HG02623 (cell line): ENCODE data around the gene MIPEP.

ENCODE experiments used
- ATAC-seq: cut with Tn5 transposase; IDR thresholded peaks from one replicate; pipeline ENCODE4 v1.9.1; 2021; ENCODE audit warnings: moderate library complexity; ENCODE audit not compliant: unreplicated experiment

Gene MIPEP

GRCh38 chr13:23722726-23723453 lies 166.3 kb downstream of the MIPEP start:
- ATAC-seq = no peak

DNA sequence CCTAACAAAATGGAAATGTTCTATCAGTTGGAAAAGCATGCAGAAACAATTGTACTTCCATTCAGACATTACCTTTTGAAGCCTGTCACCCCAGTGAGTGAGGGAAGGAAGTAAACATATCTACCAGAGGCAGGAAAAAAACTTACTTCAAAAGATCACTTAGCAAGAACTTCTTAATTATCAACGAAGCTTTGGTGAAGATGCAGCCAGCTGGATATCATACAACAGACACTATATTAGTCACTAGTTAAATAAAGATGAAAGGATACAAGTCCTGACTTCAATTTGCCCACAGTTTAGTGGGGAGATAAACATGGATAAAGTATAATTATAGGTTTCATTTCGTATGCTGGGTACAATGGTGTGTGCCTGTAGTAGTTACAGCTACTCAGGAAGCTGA lies 170.2 kb downstream of the MIPEP start:
- no peak for ATAC-seq

GRCh38 chr13:23716401-23716800 lies 172.8 kb downstream of the MIPEP start:
- no peak for ATAC-seq

DNA sequence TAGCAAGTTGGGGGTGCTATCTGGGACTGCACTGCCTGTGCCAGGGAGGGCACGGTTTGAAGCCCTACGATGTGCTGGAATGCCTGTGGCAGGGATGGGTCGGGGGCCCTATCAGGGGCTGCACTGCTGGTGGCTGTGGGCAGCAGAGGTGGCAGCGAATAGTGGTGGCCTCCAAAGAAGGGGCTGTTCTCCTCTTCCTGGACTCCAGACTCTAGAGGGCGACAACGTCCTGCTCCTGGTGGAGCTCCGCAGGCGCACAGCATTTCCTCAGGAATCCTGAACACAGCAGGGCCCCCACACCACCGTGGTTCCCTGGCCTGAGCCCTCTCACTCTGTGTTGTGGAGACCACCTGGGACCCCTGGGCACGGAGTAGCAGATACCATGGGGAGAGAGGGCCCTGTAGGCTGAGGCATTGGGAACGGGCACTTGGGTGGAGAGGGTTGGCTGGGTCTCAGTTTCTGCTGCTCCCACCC lies 173.4 kb downstream of the MIPEP start:
- no peak for ATAC-seq

- no peak for ATAC-seq
These were observed 174.0 kb downstream of the MIPEP start for GRCh38 chr13:23715092-23715761.

DNA sequence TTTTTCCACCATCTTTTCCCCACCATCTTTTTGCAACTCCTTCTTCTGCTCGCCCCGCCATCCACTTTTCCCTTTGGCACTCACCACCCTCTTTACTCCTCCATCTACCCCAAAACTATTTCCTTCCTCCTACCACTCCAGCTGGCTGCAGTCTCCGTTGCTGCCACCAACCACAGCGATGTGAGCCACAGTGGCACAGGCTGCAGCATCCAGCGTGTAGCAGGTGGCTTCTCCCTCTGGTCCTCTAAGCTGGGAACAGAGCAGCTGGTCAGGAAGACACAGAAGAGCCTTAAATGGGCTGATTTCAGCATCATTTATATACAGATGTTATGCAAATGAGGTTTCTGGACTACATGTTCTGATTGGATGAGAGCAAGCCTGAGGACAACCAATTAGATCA lies 174.5 kb downstream of the MIPEP start:
- ATAC-seq = no peak

- no peak for ATAC-seq
These were observed 177.8 kb downstream of the MIPEP start for GRCh38 chr13:23711355-23711754.

DNA sequence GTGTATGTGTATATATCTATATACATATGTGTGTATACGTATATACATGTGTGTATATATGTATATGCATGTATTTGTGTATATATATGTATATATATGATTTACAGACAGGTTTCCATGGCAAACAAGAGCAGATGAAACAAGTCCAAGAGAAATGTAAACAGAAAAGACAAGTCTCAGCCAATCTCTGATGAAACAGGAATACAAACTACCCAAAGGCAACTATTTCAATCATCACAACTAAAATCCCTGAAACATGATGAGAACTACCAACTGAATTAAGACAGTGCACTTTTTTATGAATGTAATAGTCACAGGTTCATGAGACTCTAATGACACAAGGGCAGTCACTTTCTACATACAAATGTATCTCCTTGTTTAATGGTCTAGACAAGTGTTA lies 178.8 kb downstream of the MIPEP start:
- ATAC-seq = no peak

- no peak for ATAC-seq
These were observed 179.7 kb downstream of the MIPEP start for GRCh38 chr13:23709536-23709935.

- no peak for ATAC-seq
These were observed 181.5 kb downstream of the MIPEP start for GRCh38 chr13:23707674-23708073.

GRCh38 chr13:23705583-23705982 lies 183.6 kb downstream of the MIPEP start:
- no peak for ATAC-seq

- ATAC-seq = no peak
These were observed 185.8 kb downstream of the MIPEP start for GRCh38 chr13:23703246-23703860.

GRCh38 chr13:23701636-23702035 lies 187.6 kb downstream of the MIPEP start:
- no peak for ATAC-seq

- no peak for ATAC-seq
These were observed 188.0 kb downstream of the MIPEP start for GRCh38 chr13:23701186-23701585.

DNA sequence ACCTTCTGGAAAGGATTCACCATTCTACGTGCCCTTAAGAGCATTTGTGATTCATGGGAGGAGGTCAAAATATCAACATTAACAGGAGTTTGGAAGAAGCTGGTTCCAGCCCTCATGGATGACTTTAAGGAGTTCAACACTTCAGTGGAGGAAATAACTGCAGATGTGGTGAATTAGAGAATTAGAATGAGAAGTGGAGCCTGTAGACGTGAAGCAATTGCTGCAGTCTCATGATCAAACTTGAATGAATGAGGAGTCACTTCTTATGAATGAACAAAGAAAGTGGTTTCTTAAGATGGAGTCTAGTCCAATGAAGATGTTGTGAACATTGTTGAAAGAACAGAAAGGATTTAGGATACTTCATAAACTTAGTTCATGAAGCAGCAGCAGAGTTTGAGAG lies 189.9 kb downstream of the MIPEP start:
- ATAC-seq = no peak

DNA sequence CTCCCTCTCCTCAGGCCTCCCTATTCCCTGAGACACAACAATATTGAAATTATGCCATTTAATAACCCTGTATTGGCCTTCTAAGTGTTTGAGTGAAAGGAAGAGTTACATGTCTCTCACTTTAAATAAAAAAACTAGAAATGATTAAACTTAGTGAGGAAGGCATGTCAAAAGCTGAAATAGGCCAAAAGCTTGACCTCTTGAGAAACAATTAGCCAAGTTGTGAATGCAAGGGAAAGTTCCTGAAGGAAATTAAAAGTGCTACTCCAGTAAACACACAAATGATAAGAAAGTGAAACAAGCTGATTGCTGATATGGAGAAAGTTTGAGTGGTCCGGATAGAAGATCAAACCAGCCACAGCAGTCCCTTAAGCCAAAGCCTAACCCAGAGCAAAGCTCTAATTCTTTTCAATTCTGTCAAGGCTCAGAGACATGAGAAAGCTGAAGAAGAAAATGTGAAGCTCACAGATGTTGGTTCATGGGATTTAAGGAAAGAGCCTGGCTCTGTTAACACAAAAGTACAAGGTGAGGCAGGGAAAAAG lies 191.4 kb downstream of the MIPEP start:
- ATAC-seq = no peak

- no peak for ATAC-seq
These were observed 192.6 kb downstream of the MIPEP start for GRCh38 chr13:23696610-23697009.

DNA sequence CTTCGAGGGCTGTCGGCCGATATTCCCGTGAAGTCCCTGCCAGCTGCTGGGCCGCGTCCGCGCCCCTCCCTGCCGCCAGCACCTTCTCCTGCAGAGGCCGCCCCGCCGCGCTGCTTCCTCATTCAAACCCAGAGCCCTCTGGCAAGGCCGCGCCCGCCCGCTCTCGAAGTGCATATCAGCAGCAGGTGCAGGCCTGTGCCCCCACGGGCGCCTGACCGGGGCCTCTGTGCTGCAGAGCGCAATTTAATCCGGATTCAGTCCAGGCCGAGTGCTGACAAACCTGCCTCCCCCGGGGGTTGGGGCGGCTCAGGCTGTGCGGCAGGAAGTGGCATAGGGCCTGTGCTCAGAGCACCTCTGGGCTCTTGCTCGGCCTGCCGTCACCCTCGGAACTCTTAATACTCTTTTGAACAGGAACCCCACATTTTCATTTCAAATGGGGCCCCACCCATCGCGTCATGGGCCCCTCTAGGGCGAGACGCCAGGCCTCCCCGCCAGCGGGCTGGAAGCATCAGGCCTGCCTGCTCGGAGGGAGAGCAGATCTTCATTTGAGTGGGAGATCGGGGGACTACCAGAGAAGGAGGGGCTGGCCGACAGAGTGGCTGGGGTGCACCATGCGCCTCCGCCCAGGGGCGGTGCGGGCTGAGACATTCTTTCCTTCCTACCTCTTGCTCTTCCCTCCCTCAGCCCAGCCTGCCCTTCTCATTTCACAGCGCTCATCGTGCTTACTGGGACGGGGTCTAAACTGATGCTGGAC lies 193.3 kb downstream of the MIPEP start:
- ATAC-seq = peak; percentile 84

DNA sequence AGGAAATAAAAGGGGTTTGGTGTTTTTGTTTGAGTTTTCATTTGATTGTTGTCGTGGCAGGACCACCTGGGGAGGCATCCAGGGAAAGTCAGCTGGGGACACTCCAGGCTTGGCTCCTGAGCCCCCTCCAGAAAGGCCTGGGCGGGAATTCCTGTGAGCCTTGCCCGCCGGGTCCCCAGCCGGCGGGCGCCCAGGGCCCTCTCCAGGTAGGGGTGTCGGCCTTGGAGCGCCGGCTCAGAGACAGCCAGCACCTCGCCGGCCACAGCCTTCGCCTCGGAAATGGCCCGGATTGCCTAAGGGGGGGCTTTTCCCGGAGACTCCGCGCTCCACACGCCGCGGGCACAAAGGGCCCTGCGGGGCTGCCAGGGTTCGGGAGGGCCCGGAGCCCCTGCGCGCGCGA lies 194.0 kb downstream of the MIPEP start:
- no peak for ATAC-seq

DNA sequence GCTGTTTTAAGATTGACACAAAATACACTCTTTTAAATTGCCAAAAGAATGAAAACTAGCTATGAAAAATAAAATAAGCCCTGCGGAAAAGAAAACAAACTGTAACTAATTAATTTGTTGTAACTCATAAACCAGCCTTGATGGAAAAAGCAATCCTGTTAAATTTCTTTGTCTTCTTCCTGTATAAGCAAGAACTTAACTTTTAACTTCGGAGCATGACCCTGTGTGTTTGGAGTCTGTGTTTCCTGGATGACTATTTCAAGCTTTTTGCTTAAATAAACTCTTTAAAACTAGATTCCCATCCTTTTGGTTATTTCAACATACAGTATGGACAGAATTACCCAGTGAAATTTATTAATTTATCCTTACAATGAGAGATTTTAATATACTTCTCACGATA lies 196.4 kb downstream of the MIPEP start:
- no peak for ATAC-seq

DNA sequence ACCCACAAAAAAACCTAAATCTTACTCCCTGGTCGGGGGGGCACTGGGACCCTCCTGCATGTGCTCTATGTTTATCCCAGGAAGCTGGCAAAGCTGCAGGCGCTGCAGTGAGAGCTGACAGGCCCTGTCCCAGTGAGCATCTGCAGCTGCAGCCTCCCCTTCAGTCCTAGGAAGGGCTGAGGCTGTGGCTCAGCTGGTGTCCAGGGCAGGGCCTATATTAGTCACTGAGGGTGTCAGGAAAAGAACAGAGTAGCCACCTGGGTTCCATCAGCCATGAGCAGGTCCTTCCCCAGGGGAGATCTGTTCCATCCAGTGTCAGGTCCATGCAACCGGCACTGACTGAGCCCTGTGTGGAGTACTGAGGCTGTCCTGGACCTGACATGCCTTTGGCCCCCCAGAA lies 198.5 kb downstream of the MIPEP start:
- no peak for ATAC-seq
